RWPE2 (cell line): Measurements from ENCODE around the gene PRR3.
A peak's percentile ranks its signal among the peaks of the same experiment; 100 is the strongest.
"Not testable (repeated sequence)": the region's sequence is repeated elsewhere in the genome, so short reads cannot be mapped to it uniquely, and the experiment has no call there.

Experiments
- ATAC-seq: fragments of 200-7000 bp; cut with Tn5 transposase; 3 replicates; pipeline ENCODE4 v1.9.1; 2021; ENCODE audit warnings: low read depth
- DNase-seq: peaks from one replicate; pipeline ENCODE4 v3.0.0-alpha.2; 2020; ENCODE audit warnings: low spot score
- H3K27ac ChIP-seq: fragments of 450-650 bp; 2 replicates; pipeline ENCODE4 v1.5.1; 2017; ENCODE audit warnings: mild to moderate bottlenecking; ENCODE audit not compliant: poor library complexity, severe bottlenecking
- H3K27me3 ChIP-seq: fragments of 250-450 bp; sonication (Bioruptor Pico); 2 replicates; pipeline ENCODE4 v1.5.1; 2021; ENCODE audit warnings: mild to moderate bottlenecking, moderate library complexity; ENCODE audit not compliant: insufficient read depth, poor library complexity, severe bottlenecking
- H3K36me3 ChIP-seq: fragments of 250-450 bp; sonication (Bioruptor Pico); 2 replicates; pipeline ENCODE4 v1.5.1; 2020; ENCODE audit warnings: low read depth, mild to moderate bottlenecking, moderate library complexity
- H3K4me1 ChIP-seq: fragments of 250-450 bp; sonication (Bioruptor Pico); 2 replicates; pipeline ENCODE4 v1.5.1; 2021; ENCODE audit warnings: mild to moderate bottlenecking, moderate library complexity; ENCODE audit not compliant: insufficient read depth, poor library complexity, severe bottlenecking
- H3K4me3 ChIP-seq: fragments of 250-450 bp; sonication (Bioruptor Pico); 2 replicates; pipeline ENCODE4 v1.5.1; 2021; ENCODE audit warnings: mild to moderate bottlenecking, moderate library complexity; ENCODE audit not compliant: severe bottlenecking
- H3K9me3 ChIP-seq: fragments of 250-450 bp; sonication (Bioruptor Pico); 2 replicates; pipeline ENCODE4 v1.5.1; 2021; ENCODE audit warnings: mild to moderate bottlenecking, moderate library complexity; ENCODE audit not compliant: severe bottlenecking
- CTCF ChIP-seq: fragments of 450-650 bp; IDR thresholded peaks from one replicate; pipeline ENCODE4 v1.5.1; 2017; ENCODE audit warnings: mild to moderate bottlenecking, moderate library complexity; ENCODE audit not compliant: poor library complexity, severe bottlenecking

The PRR3 gene

GRCh38 chr6:30520522-30520921 lies 36.6 kb upstream of the PRR3 start:
- Histone ChIP-seq H3K27ac (peak overlapping the region; percentile 82), H3K4me1 (peaks cover 33% of the 10 kb centered on the region), H3K9me3 (peaks cover 5% of the 10 kb centered on the region), H3K36me3 (no peaks in the 10 kb centered on the region), H3K27me3 (no peaks in the 10 kb centered on the region), H3K4me3 (no peak overlapping the region)
- no peak for ATAC-seq
- DNase-seq = no peak
- no peak for TF ChIP-seq CTCF

DNA sequence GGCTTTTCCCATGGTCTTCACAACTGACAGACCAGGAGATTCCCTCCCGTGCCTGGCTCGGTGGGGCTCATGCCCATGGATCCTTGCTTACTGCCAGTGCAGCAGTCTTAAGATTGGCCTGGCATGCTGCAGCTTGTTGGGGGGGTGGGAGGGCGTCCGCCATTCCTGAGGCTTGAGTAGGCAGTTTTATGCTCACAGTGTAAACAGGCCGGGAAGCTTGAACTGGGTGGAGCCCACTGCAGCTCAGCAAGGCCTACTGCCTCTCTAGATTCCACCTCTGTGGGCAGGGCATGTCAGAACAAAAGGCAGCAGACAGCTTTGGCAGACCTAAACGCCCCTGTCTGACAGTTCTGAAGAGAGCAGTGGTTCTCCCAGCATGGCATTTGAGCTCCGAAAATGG lies 36.0 kb upstream of the PRR3 start:
- not testable (repeated sequence) for H3K4me3 ChIP-seq, H3K36me3 ChIP-seq, H3K9me3 ChIP-seq, H3K27me3 ChIP-seq
- peak; percentile 88 for ATAC-seq
- H3K27ac ChIP-seq = peak overlapping the region; percentile 82
- peak; percentile 92 for DNase-seq
- peaks cover 30% of the 10 kb centered on the region for H3K4me1 ChIP-seq

DNA sequence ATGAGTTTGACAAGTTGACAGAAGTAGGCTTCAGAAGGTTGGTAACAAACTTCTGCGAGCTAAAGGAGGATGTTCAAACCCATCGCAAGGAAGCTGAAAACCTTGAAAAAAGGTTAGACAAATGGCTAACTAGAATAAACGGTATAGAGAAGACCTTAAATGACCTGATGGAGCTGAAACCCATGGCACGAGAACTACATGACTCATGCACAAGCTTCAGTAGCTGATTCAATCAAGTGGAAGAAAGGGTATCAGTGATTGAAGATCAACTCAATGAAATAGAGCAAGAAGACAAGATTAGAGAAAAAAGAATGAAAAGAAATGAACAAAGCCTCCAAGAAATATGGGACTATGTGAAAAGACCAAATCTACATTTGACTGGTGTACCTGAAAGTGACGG lies 35.1 kb upstream of the PRR3 start:
- not testable (repeated sequence) for ATAC-seq, H3K27me3 ChIP-seq, DNase-seq, H3K36me3 ChIP-seq, H3K4me3 ChIP-seq, H3K9me3 ChIP-seq
- peak overlapping the region; percentile 82 for H3K27ac ChIP-seq
- peaks cover 21% of the 10 kb centered on the region for H3K4me1 ChIP-seq

- H3K4me3 ChIP-seq, ATAC-seq, DNase-seq, H3K9me3 ChIP-seq, H3K36me3 ChIP-seq, H3K27me3 ChIP-seq: not testable (repeated sequence)
- peaks cover 18% of the 10 kb centered on the region for H3K4me1 ChIP-seq
- peak overlapping the region; percentile 83 for H3K27ac ChIP-seq
Observed at GRCh38 chr6:30526444-30526843, 30.7 kb upstream of the PRR3 start.

DNA sequence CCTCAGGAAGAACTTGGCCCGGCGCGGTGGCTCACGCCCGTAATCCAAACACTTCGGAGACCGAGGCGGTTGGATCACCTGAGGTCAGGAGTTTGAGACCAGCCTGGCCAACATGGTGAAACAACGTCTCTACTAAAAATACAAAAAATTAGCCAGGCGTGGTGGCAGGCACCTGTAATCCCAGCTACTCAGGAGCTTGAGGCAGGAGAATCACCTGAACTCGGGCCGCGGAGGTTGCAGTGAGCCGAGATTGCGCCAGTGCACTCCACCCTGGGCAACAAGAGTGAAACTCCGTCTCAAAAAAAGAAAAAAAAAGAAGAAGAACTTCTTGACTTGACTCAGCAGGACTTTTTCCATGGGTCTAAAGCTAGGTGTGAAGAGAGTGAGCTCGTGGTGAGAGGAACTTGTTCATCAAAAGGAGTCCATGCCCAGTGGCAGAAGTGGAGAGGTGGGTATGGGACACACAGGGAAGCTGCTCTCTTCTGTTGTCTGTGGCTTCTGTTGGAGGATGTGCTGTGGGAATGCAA lies 27.7 kb upstream of the PRR3 start:
- not testable (repeated sequence) for H3K36me3 ChIP-seq, H3K27ac ChIP-seq, H3K27me3 ChIP-seq, ATAC-seq, DNase-seq, H3K9me3 ChIP-seq, H3K4me3 ChIP-seq
- peaks cover 10% of the 10 kb centered on the region for H3K4me1 ChIP-seq

GRCh38 chr6:30530014-30530413 lies 27.1 kb upstream of the PRR3 start:
- no peaks in the 10 kb centered on the region for H3K9me3 ChIP-seq
- H3K27me3 ChIP-seq = no peaks in the 10 kb centered on the region
- no peak overlapping the region for H3K4me3 ChIP-seq
- TF ChIP-seq CTCF = no peak
- DNase-seq = no peak
- no peaks in the 10 kb centered on the region for H3K36me3 ChIP-seq
- no peak for ATAC-seq
- no peak overlapping the region for H3K27ac ChIP-seq
- H3K4me1 ChIP-seq = peaks cover 10% of the 10 kb centered on the region
